Suprapubic skin (tissue), 4 donors: Measurements from ENCODE around the gene KDM7A. TPM values are rescaled to one million over a fixed set of nuclear protein-coding genes. Genes with fewer than 3 reads are reported as not detected.

Experiments used
- DNase-seq, 2 donors: peaks; one replicate each; pipeline ENCODE4 v3.0.0-alpha.2; 2019; ENCODE audit warnings: low spot score in 2 of 2
- H3K27ac ChIP-seq: fragments of 200-600 bp; sonication (generic); one replicate; pipeline ENCODE4 v1.5.1; 2019
- H3K27me3 ChIP-seq: fragments of 200-600 bp; sonication (generic); one replicate; pipeline ENCODE4 v1.5.1; 2019
- H3K36me3 ChIP-seq: fragments of 200-600 bp; sonication (generic); one replicate; pipeline ENCODE4 v1.5.1; 2019
- H3K4me1 ChIP-seq: fragments of 200-600 bp; sonication (generic); one replicate; pipeline ENCODE4 v1.5.1; 2019
- H3K4me3 ChIP-seq: fragments of 200-600 bp; sonication (generic); one replicate; pipeline ENCODE4 v1.5.1; 2019; ENCODE audit warnings: mild to moderate bottlenecking
- H3K9me3 ChIP-seq: fragments of 200-600 bp; sonication (generic); one replicate; pipeline ENCODE4 v1.5.1; 2019
- EP300 ChIP-seq: sonication (generic); formaldehyde crosslinking; IDR thresholded peaks from one replicate; pipeline ENCODE4 v1.6.1; 2017; ENCODE audit warnings: antibody characterized with exemption
- POLR2A ChIP-seq, 2 donors: fragments of 450-650 bp; IDR thresholded peaks; one replicate each; pipeline ENCODE4 v1.6.1; 2017; ENCODE audit warnings: antibody characterized with exemption in 2 of 2, mild to moderate bottlenecking in 2 of 2, moderate library complexity in 2 of 2
- POLR2AphosphoS5 ChIP-seq, 3 donors: sonication (generic); formaldehyde crosslinking; IDR thresholded peaks; one replicate each; pipeline ENCODE4 v1.6.1; 2017; ENCODE audit warnings: antibody characterized with exemption in 3 of 3
- WGBS: methylation state at CpG from one replicate; pipeline ENCODE4 v1.1.5; 2018; 5-methylcytosine and 5-hydroxymethylcytosine counted together
- total RNA-seq, 4 donors: library from RNA; depleted of rRNA; stranded (reverse); fragments of >200 nt; gene quantifications; one replicate each; pipeline ENCODE4 v1.1.0, GENCODE V29; 2016
- TF ChIP-seq, protein P1 (sequence below), 2 donors: fragments of 200-600 bp in 1 of 2; fragments of 450-650 bp in 1 of 2; sonication (generic) in 1 of 2; IDR thresholded peaks; one replicate each; pipeline ENCODE4 v1.5.1; 2016 to 2019; ENCODE audit warnings: antibody characterized with exemption in 2 of 2, mild to moderate bottlenecking in 1 of 2, moderate library complexity in 1 of 2

KDM7A gene
- total RNA-seq, 4 donors from 2014 or later, result 29.0 to 104 (median 35.1) TPM

DNA sequence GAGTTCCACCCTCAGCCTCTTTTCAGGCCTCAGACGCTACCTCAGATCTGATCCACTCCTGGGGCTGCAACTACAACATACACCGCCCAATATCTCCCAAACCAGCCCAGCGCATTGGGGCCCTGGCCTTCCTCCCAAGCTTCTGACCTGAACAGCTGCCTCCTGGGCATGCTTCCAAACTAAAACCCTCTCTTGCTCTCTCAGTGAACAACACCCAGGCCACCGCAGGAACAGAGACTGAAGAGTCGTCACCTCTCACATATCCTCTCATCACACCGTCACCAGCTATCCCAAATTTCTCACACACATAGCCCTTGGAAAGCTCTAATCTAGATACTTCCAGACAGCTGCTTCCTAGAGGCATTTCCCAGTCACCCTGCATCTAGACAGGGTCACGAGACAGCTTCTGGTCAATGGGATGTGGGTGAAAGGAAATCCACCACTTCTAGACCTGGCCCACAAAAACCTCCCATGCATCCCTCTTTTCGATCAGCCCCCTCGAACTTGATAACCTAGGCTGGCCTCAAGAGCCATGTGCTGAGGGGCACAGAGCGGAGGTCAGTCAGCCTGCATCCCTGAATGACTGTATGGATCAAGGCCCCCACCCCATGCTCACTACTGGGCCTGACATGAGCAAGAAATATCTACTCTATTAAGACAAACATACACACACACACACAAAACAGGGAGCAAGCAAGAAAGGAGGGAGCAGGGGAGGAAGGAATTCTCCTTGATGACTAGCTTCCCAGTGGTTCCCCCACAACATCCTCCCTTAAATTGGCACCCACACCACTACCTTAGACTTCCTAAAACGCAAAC, 115.8 kb downstream of the KDM7A start:
- TF ChIP-seq, protein P1, sequence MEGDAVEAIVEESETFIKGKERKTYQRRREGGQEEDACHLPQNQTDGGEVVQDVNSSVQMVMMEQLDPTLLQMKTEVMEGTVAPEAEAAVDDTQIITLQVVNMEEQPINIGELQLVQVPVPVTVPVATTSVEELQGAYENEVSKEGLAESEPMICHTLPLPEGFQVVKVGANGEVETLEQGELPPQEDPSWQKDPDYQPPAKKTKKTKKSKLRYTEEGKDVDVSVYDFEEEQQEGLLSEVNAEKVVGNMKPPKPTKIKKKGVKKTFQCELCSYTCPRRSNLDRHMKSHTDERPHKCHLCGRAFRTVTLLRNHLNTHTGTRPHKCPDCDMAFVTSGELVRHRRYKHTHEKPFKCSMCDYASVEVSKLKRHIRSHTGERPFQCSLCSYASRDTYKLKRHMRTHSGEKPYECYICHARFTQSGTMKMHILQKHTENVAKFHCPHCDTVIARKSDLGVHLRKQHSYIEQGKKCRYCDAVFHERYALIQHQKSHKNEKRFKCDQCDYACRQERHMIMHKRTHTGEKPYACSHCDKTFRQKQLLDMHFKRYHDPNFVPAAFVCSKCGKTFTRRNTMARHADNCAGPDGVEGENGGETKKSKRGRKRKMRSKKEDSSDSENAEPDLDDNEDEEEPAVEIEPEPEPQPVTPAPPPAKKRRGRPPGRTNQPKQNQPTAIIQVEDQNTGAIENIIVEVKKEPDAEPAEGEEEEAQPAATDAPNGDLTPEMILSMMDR (IDR thresholded peaks at IDR 0.05), result no peak
- TF ChIP-seq POLR2AphosphoS5 (IDR thresholded peaks at IDR 0.05) (no peak), POLR2A (IDR thresholded peaks at IDR 0.05) (no peak), EP300 (no peak)
- Histone ChIP-seq H3K4me1 (peaks cover 45% of the 10 kb centered on the region), H3K9me3 (no peaks in the 10 kb centered on the region), H3K36me3 (peaks cover 4% of the 10 kb centered on the region), H3K4me3 (peak overlapping the region; percentile 84), H3K27me3 (no peaks in the 10 kb centered on the region), H3K27ac (no peak overlapping the region)
- 79% methylated on average over 11 of the region's 11 CpGs for WGBS
- DNase-seq, result no peak

DNA sequence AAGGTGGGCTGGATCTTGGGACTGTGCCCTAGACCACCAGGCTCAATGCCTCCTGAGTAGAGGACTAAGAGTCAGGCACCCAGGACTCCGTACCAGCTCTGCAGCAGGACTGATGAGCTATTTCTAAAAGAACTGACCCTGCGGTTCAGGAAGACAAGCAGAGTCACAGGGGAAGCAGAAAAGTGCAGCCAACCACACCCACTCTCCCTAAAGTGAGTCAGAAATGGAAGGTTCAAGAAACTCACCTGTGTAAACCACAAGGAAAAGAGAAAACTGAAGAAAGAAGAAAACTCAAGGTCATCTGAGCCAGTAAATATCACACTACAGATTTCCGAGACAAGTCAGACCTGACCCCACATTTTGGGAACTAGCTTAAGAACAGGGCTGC, 116.5 kb downstream of the KDM7A start:
- Histone ChIP-seq H3K36me3 (peaks cover 4% of the 10 kb centered on the region), H3K4me3 (no peak overlapping the region), H3K27ac (no peak overlapping the region), H3K27me3 (no peaks in the 10 kb centered on the region), H3K9me3 (no peaks in the 10 kb centered on the region), H3K4me1 (peaks cover 45% of the 10 kb centered on the region)
- no peak for DNase-seq
- 75% methylated on average over 3 of the region's 3 CpGs for WGBS
- TF ChIP-seq EP300 (no peak), POLR2AphosphoS5 (IDR thresholded peaks at IDR 0.05) (no peak), POLR2A (IDR thresholded peaks at IDR 0.05) (no peak)
- TF ChIP-seq, protein P1 (IDR thresholded peaks at IDR 0.05), result no peak

DNA sequence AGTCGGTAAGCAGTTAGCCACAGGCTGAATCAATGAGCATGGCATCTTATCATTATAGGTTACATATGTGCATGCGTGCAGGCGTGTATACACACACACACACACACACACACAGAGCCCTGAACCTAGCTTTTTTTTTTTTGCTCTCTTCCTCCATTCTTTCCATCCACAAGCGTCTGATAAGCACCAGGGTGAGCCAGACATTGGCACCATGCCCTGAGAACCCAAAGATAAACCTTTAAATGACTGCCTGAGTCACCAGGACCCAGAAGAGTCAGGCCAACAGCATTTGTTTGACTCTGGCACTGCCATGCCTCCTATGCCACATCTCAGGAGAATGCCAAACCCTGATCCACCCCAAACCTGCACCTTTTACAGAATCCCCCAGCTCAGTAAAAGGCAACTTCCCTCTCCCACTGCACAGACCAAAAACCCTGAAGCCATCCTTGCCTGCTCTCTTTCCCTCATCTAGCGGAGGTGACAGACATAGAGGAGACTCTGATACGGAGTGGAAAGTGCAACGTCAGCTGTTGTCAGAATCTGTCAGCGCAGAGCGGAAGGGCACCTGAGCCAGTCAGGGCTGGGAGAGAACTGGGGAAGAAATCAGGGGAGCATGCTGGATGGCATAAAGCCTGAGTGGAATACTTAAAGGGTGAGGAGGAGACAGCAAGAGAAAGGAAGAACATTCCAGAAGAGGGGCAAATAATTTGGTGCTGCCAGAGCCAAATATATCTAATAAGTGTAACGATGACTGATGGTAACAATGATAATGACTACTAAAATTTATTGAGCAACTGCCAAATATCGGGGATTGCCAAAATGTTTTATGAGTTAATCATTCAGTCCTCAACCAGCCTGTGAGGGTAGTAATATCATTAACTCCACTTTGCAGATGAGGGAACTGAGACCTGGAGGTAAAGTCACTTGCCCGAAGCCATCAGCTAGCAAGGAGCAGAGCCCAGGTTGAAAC, 117.2 kb downstream of the KDM7A start:
- Histone ChIP-seq H3K27me3 (no peaks in the 10 kb centered on the region), H3K27ac (no peak overlapping the region), H3K9me3 (no peaks in the 10 kb centered on the region), H3K4me3 (no peak overlapping the region), H3K4me1 (peaks cover 45% of the 10 kb centered on the region), H3K36me3 (peaks cover 4% of the 10 kb centered on the region)
- DNase-seq, result no peak
- 44% methylated on average over 12 of the region's 12 CpGs for WGBS
- TF ChIP-seq POLR2AphosphoS5 (IDR thresholded peaks at IDR 0.05), result no peak
- no peak for TF ChIP-seq EP300
- TF ChIP-seq POLR2A (IDR thresholded peaks at IDR 0.05), result no peak
- TF ChIP-seq, protein P1 (IDR thresholded peaks at IDR 0.05), result no peak

DNA sequence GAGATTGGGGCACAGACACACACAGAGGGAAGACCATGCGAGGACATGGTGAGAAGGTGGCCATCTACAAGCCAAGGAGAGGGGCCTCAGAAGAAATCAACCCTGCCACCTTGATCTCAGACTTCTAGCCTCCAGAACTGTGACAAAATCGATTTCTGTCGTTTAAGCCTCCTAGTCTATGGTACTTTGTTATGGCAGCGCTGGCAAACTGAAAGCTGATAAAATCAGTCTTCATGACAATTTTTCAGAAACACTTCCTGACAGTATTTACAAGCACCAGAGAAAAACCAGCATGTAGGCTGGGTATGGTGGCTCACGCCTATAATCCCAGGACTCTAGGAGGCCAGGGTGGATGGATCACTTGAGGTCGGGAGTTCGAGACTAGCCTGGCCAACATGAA, 118.3 kb downstream of the KDM7A start:
- Histone ChIP-seq H3K4me1 (peaks cover 44% of the 10 kb centered on the region), H3K4me3 (no peak overlapping the region), H3K9me3 (no peaks in the 10 kb centered on the region), H3K27ac (no peak overlapping the region), H3K27me3 (no peaks in the 10 kb centered on the region), H3K36me3 (peaks cover 7% of the 10 kb centered on the region)
- no peak for DNase-seq
- TF ChIP-seq EP300 (no peak), POLR2AphosphoS5 (IDR thresholded peaks at IDR 0.05) (no peak), POLR2A (IDR thresholded peaks at IDR 0.05) (no peak)
- TF ChIP-seq, protein P1 (IDR thresholded peaks at IDR 0.05), result no peak
- 81% methylated on average over 7 of the region's 7 CpGs for WGBS

DNA sequence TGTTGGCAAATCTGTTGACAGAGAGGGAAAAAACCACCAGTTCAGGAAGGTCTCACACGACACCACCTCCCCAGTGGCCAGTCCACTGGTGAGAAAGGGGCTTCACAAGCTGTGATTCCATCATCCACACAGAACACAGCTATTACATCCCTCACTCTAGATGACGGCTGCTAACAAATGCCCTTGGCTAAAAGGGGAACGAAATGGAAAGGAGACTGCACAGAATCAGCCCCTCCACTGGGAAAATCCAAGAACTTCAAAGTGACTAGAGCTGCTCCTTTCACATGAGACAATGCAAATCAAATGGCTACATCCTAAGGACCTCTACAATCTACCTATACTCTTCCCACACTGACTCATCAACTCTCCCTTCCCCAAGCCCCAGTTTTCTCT, 119.6 kb downstream of the KDM7A start:
- no peaks in the 10 kb centered on the region for H3K27me3 ChIP-seq
- no peak for DNase-seq
- H3K27ac ChIP-seq, result no peak overlapping the region
- peaks cover 7% of the 10 kb centered on the region for H3K36me3 ChIP-seq
- TF ChIP-seq, protein P1 (IDR thresholded peaks at IDR 0.05), result no peak
- TF ChIP-seq EP300, result no peak
- no peak for TF ChIP-seq POLR2A (IDR thresholded peaks at IDR 0.05)
- no peak for TF ChIP-seq POLR2AphosphoS5 (IDR thresholded peaks at IDR 0.05)
- H3K4me1 ChIP-seq, result peaks cover 35% of the 10 kb centered on the region
- WGBS, result 86% methylated on average over 3 of the region's 3 CpGs
- H3K9me3 ChIP-seq, result no peaks in the 10 kb centered on the region
- no peak overlapping the region for H3K4me3 ChIP-seq
